GM19395 (cell line): ENCODE data around the gene KHSRP.

Source experiments
- ATAC-seq: cut with Tn5 transposase; IDR thresholded peaks from one replicate; pipeline ENCODE4 v1.9.1; 2021; ENCODE audit warnings: mild to moderate bottlenecking, moderate library complexity; ENCODE audit not compliant: unreplicated experiment

The KHSRP gene

GRCh38 chr19:6424195-6424938 is at the start of gene KHSRP:
Gene KHSRP, minus strand, starts transcription at chr19:6424811. Its CDS starts 110 bp downstream, at chr19:6424701.
- ATAC-seq: no peak

GRCh38 chr19:6473647-6474046 is 49.0 kb upstream of the KHSRP start:
- no peak for ATAC-seq

GRCh38 chr19:6472713-6473112 is 48.1 kb upstream of the KHSRP start:
- ATAC-seq: no peak

GRCh38 chr19:6471076-6471475 is 46.5 kb upstream of the KHSRP start:
- ATAC-seq: no peak

- ATAC-seq: no peak
Measured at GRCh38 chr19:6470173-6470572, 45.6 kb upstream of the KHSRP start.

GRCh38 chr19:6467384-6467783 is 42.8 kb upstream of the KHSRP start:
- no peak for ATAC-seq

- no peak for ATAC-seq
Measured at GRCh38 chr19:6466526-6467248, 42.1 kb upstream of the KHSRP start.

GRCh38 chr19:6465663-6466062 is 41.1 kb upstream of the KHSRP start:
- no peak for ATAC-seq

- no peak for ATAC-seq
Measured at GRCh38 chr19:6465006-6465405, 40.4 kb upstream of the KHSRP start.

GRCh38 chr19:6464070-6464873 is 39.7 kb upstream of the KHSRP start, which contains the start of gene CRB3:
Gene CRB3, plus strand, starts transcription at chr19:6464271. Its CDS starts 431 bp downstream, at chr19:6464702.
- no peak for ATAC-seq

GRCh38 chr19:6460099-6460884 is 35.7 kb upstream of the KHSRP start:
- peak; percentile 78 for ATAC-seq

- ATAC-seq: no peak
Measured at GRCh38 chr19:6459262-6460098, 34.9 kb upstream of the KHSRP start, which contains the start of gene SLC25A23. Gene SLC25A23, minus strand, starts transcription at chr19:6459792. Its CDS starts 164 bp downstream, at chr19:6459628.

- ATAC-seq: no peak
Measured at GRCh38 chr19:6458695-6459261, 34.2 kb upstream of the KHSRP start.

- no peak for ATAC-seq
Measured at GRCh38 chr19:6457958-6458694, 33.5 kb upstream of the KHSRP start.

- ATAC-seq: no peak
Measured at GRCh38 chr19:6455924-6456323, 31.3 kb upstream of the KHSRP start.

- no peak for ATAC-seq
Measured at GRCh38 chr19:6453951-6454565, 29.4 kb upstream of the KHSRP start.

- ATAC-seq: no peak
Measured at GRCh38 chr19:6452899-6453298, 28.3 kb upstream of the KHSRP start.

- no peak for ATAC-seq
Measured at GRCh38 chr19:6452223-6452614, 27.6 kb upstream of the KHSRP start.
